ENCODE data around the gene DCC.

- TF ChIP-seq CHD2 (IDR thresholded peaks at IDR 0.05; ENCODE audit: low read length, partially characterized antibody): no peak
- TF ChIP-seq CTCF (IDR thresholded peaks at IDR 0.05): no peak
- no peak for TF ChIP-seq POLR2A (IDR thresholded peaks at IDR 0.05; ENCODE audit: low read length)
- TF ChIP-seq GATA3 (IDR thresholded peaks at IDR 0.05; ENCODE audit: borderline replicate concordance): no peak
- no peak for TF ChIP-seq BHLHE40 (IDR thresholded peaks at IDR 0.05; ENCODE audit: low read depth, low read length)
- no peak for TF ChIP-seq NR3C1 (IDR thresholded peaks at IDR 0.05)
- TF ChIP-seq JUNB (IDR thresholded peaks at IDR 0.05): no peak
- TF ChIP-seq BCL3 (IDR thresholded peaks at IDR 0.05): no peak
- TF ChIP-seq NFE2L2 (conservative IDR thresholded peaks at IDR 0.05; ENCODE audit: low read length): no peak
- TF ChIP-seq, protein P1, sequence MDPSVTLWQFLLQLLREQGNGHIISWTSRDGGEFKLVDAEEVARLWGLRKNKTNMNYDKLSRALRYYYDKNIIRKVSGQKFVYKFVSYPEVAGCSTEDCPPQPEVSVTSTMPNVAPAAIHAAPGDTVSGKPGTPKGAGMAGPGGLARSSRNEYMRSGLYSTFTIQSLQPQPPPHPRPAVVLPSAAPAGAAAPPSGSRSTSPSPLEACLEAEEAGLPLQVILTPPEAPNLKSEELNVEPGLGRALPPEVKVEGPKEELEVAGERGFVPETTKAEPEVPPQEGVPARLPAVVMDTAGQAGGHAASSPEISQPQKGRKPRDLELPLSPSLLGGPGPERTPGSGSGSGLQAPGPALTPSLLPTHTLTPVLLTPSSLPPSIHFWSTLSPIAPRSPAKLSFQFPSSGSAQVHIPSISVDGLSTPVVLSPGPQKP (IDR thresholded peaks at IDR 0.05; ENCODE audit: low read depth, low read length): no peak
Measured at GRCh38 chr18:53165770-53166169, 825.8 kb downstream of the DCC start.

All from A549 (cell line).